ENCODE measurements around the gene ADGRA1.

Gene ADGRA1

GRCh38 chr10:133103311-133103910, 15.7 kb downstream of the ADGRA1 start:
- no peak for TF ChIP-seq CTCF (IDR thresholded peaks at IDR 0.05; ENCODE audit: low read depth, low read length)
- H3K4me3 ChIP-seq (ENCODE audit: low read depth, low read length), result no peak overlapping the region
- no peak for DNase-seq (ENCODE audit: low read depth, low spot score)
- in situ Hi-C loops (cut with HindIII; ENCODE audit: low sequenced_read_pairs), result no loop called here

- H3K4me3 ChIP-seq (ENCODE audit: low read depth, low read length), result no peak overlapping the region
- DNase-seq (ENCODE audit: low read depth, low spot score), result no peak
- TF ChIP-seq CTCF (IDR thresholded peaks at IDR 0.05; ENCODE audit: low read depth, low read length), result no peak
- in situ Hi-C loops (cut with HindIII; ENCODE audit: low sequenced_read_pairs), result no loop called here
Measured at GRCh38 chr10:133104068-133104962, 16.6 kb downstream of the ADGRA1 start.

GRCh38 chr10:133104963-133105640, 17.4 kb downstream of the ADGRA1 start:
- no peak for TF ChIP-seq CTCF (IDR thresholded peaks at IDR 0.05; ENCODE audit: low read depth, low read length)
- no peak for DNase-seq (ENCODE audit: low read depth, low spot score)
- in situ Hi-C loops (cut with HindIII; ENCODE audit: low sequenced_read_pairs), result no loop called here
- H3K4me3 ChIP-seq (ENCODE audit: low read depth, low read length), result no peak overlapping the region

GRCh38 chr10:133105686-133106390, 18.1 kb downstream of the ADGRA1 start:
- in situ Hi-C loops (cut with HindIII; ENCODE audit: low sequenced_read_pairs), result no loop called here
- H3K4me3 ChIP-seq (ENCODE audit: low read depth, low read length), result no peak overlapping the region
- TF ChIP-seq CTCF (IDR thresholded peaks at IDR 0.05; ENCODE audit: low read depth, low read length), result no peak
- DNase-seq (ENCODE audit: low read depth, low spot score), result no peak

- in situ Hi-C loops (cut with HindIII; ENCODE audit: low sequenced_read_pairs), result no loop called here
Measured at GRCh38 chr10:133106516-133106915, 18.8 kb downstream of the ADGRA1 start.

More at GRCh38 chr10:133106516-133106915, 18.8 kb downstream of the ADGRA1 start:
- no peak for TF ChIP-seq CTCF (IDR thresholded peaks at IDR 0.05; ENCODE audit: low read depth, low read length)
- DNase-seq (ENCODE audit: low read depth, low spot score), result no peak
- H3K4me3 ChIP-seq (ENCODE audit: low read depth, low read length), result no peak overlapping the region

Measured in astrocyte of the spinal cord (primary cell).